22Rv1 (cell line): ENCODE data around the gene HDAC5.

Source experiments
- ZFX ChIP-seq: fragments of 450-650 bp; IDR thresholded peaks from 2 replicates; pipeline ENCODE4 v1.6.1; 2017; ENCODE audit warnings: antibody characterized with exemption, borderline replicate concordance
- TF ChIP-seq, protein P1 (sequence below): fragments of 450-650 bp; IDR thresholded peaks from 2 replicates; pipeline ENCODE4 v1.5.1; 2017; ENCODE audit warnings: mild to moderate bottlenecking

DNA sequence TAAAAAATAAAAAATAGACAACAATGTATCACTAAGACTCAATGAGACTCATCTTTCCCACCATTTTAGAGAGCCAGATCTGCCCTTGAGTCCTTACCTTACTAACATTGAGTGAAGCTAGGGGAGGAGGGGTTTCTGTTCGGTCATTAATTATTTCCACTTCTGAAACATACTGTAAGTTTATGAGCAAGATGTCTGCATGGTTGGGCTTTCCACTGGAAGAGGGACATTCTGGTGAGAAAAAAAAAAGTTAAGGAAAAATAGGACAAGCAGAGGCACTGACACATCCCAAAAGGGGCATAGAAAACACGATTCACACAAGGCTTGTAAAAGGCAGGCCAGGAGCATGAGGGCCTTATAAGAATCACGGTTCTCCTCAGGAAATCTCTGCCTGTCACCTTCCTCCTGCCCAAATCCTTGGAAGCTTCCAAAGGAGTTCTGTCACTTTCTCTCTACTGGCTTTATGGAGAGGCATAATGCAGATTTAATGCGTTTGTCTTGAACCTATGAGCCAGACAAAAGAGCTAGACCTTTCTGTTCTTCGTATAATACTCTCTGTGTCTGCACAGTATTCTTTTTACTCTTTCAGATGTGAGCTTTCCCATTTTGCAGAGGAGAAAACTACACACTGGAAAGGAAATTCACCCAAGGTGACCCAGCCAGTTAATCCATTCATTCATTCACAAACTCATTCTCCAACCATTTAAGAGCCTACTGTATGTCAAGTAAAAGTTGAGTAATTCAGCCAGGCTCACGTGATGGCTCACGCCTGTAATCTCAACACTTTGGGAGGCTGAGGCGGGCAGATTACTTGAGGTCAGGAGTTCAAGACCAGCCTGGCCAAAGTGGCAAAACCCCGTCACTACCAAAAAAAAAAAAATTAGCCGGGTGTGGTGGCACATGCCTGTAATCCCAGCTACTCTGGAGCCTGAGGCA lies 59.5 kb downstream of the HDAC5 start:
- TF ChIP-seq, protein P1, sequence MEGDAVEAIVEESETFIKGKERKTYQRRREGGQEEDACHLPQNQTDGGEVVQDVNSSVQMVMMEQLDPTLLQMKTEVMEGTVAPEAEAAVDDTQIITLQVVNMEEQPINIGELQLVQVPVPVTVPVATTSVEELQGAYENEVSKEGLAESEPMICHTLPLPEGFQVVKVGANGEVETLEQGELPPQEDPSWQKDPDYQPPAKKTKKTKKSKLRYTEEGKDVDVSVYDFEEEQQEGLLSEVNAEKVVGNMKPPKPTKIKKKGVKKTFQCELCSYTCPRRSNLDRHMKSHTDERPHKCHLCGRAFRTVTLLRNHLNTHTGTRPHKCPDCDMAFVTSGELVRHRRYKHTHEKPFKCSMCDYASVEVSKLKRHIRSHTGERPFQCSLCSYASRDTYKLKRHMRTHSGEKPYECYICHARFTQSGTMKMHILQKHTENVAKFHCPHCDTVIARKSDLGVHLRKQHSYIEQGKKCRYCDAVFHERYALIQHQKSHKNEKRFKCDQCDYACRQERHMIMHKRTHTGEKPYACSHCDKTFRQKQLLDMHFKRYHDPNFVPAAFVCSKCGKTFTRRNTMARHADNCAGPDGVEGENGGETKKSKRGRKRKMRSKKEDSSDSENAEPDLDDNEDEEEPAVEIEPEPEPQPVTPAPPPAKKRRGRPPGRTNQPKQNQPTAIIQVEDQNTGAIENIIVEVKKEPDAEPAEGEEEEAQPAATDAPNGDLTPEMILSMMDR: no peak
- TF ChIP-seq ZFX: no peak
